Small intestine (tissue), 7 donors: ENCODE results near the gene EXOC3L4. TPM values are rescaled to one million over a fixed set of nuclear protein-coding genes. Genes with fewer than 3 reads are reported as not detected.

Experiments used
- DNase-seq, 2 donors: peaks; one replicate each; pipeline versions ENCODE4 v3.0.0 to v3.0.0-alpha.2; 2013
- FAIRE-seq: peaks from 2 replicates; lab custom pipeline; 2012; peaks lifted over from hg19 to GRCh38; lab: Jason Lieb, UNC
- H3K27ac ChIP-seq, 3 donors: one replicate each; pipeline ENCODE4 v1.5.1; 2013; ENCODE audit warnings: low read length in 2 of 3, mild to moderate bottlenecking in 2 of 3, control low read depth in 1 of 3, inconsistent platforms in 1 of 3, low read depth in 1 of 3, moderate library complexity in 1 of 3
- H3K27me3 ChIP-seq, 3 donors: one replicate each; pipeline ENCODE4 v1.6.1; 2013; ENCODE audit warnings: low read length in 3 of 3, inconsistent platforms in 1 of 3; ENCODE audit not compliant: control insufficient read depth in 3 of 3, insufficient read depth in 3 of 3
- H3K36me3 ChIP-seq, 3 donors: one replicate each; pipeline ENCODE4 v1.6.1; 2013; ENCODE audit warnings: low read length in 3 of 3, inconsistent platforms in 1 of 3, low read depth in 1 of 3, mild to moderate bottlenecking in 1 of 3, moderate library complexity in 1 of 3; ENCODE audit not compliant: control insufficient read depth in 3 of 3, insufficient read depth in 2 of 3
- H3K4me1 ChIP-seq, 3 donors: one replicate each; pipeline ENCODE4 v1.6.1; 2013; ENCODE audit warnings: low read length in 2 of 3, inconsistent platforms in 1 of 3, low read depth in 1 of 3, mild to moderate bottlenecking in 1 of 3, moderate library complexity in 1 of 3; ENCODE audit not compliant: control insufficient read depth in 3 of 3, insufficient read depth in 2 of 3
- H3K4me3 ChIP-seq, 3 donors: one replicate each; pipeline ENCODE4 v1.5.1; 2013; ENCODE audit warnings: low read length in 3 of 3, control low read depth in 1 of 3, inconsistent platforms in 1 of 3, low read depth in 1 of 3, mild to moderate bottlenecking in 1 of 3, moderate library complexity in 1 of 3
- H3K9me3 ChIP-seq, 2 donors: one replicate each; pipeline ENCODE4 v1.6.1; 2013; ENCODE audit warnings: low read depth in 1 of 2, low read length in 1 of 2; ENCODE audit not compliant: control insufficient read depth in 2 of 2, insufficient read depth in 1 of 2
- WGBS, 3 donors: extraction: QIAGEN DNeasy Blood & Tissue Kit; methylation state at CpG; one replicate each; pipeline ENCODE4 v1.1.7; 2013; 5-methylcytosine and 5-hydroxymethylcytosine counted together
- polyA plus RNA-seq, 4 donors: library from polyadenylated mRNA; stranded (reverse) in 3 of 4; unstranded in 1 of 4; fragments of 200-250 nt in 3 of 4; fragments of 120-200 nt in 1 of 4; gene quantifications; one replicate each; pipeline versions ENCODE4 v1.2.1 to v1.2.3, GENCODE V29; 2013
- donor health status: healthy with polysubstance abuse.
- donor health status: control.
- donor health status: control.
- donor health status: Bipolar disorder and iron deficiency.
- donor health status: healthy.

The EXOC3L4 gene
- polyA plus RNA-seq, 4 donors = 26.1 to 110 (median 60.4) TPM

DNA sequence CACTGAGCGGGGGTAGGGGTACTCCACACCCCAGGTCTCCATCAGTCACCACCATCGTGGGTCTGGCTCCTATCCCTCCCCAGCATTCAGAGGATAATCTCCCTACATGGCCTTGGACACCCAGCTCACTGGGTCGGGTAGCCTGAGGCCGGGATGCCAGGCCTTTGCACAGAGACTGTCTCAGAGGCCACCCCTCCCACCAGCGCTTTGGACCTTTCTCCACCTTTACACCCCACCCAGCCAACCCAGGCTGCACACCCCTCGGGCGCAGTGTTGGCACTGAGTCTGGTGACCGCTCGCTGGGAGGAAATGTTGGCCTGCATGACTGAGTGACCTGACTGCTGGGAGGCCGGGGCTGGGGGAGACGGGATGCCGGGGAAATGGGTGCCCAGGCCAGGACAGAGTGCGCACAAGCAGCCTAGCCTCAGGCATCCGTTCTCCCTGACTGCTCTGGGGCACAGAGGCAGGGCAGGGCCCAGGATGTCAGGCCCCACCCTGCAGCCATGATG is 21.1 kb upstream of the EXOC3L4 start:
- FAIRE-seq (no peak), DNase-seq (no peak)
- WGBS, 3 donors = 56 to 80% (median 75%) methylated on average over 14 of the region's 14 CpGs
- peaks cover 0 to 35% (median 0%) of the 10 kb centered on the region in 3 donors for H3K4me1 ChIP-seq
- peak overlapping the region in 1 of 3 donors; percentile 44 for H3K27ac ChIP-seq
- H3K4me3 ChIP-seq = no peak overlapping the region
- H3K36me3 ChIP-seq = no peaks in the 10 kb centered on the region
- H3K9me3 ChIP-seq = peaks cover 0 to 5% of the 10 kb centered on the region in 2 donors
- H3K27me3 ChIP-seq = no peaks in the 10 kb centered on the region

DNA sequence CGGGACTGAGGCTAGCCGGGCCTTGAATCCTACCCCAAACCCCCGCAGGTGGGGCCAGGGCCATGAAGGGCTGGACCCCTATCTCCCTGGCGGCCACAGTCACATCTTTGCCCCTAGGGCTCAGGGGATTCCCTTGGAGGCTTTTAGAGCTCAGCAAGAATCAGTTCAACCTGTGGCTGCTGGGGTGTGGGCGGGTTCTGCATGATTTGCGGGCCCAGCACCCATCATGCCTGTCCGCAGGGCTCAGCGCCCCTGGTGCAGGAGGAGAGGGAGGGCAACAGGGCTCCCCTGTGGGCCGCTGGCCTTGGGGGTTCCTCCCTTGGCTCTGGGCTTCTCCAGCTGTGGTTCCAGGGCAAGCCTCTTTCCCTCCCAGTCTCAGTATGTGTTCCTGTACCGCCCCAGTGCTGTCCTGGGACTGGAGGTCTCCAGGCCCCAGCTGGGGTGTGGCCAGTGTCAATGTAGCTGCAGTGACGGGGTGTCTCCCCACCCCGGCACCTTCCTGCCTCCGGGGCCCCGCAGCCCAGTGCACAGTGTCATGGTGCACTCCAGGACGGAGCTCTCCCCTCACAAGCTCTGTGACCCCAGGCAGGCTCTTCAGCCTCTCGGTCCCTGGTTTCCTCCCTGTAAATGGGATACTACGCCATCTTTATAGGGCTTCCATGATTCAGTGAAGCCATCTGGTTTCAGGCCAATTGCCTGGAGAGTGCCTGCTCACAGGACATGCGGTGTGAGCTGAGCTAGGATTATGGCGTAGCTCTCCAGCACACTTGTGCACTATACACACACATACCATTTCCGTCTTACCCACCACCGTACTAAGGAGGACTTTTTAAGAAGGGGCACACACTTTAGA is 20.4 kb upstream of the EXOC3L4 start:
- DNase-seq (peak in 1 of 2 donors; percentile 41), FAIRE-seq (no peak)
- peaks cover 0 to 33% (median 0%) of the 10 kb centered on the region in 3 donors for H3K4me1 ChIP-seq
- peaks cover 0 to 5% of the 10 kb centered on the region in 2 donors for H3K9me3 ChIP-seq
- WGBS, 3 donors = 73 to 80% (median 75%) methylated on average over 20 to 21 of the region's 21 CpGs
- H3K4me3 ChIP-seq = no peak overlapping the region
- H3K36me3 ChIP-seq = no peaks in the 10 kb centered on the region
- H3K27ac ChIP-seq = peak overlapping the region in 2 of 3 donors; percentile 7 to 44
- no peaks in the 10 kb centered on the region for H3K27me3 ChIP-seq

DNA sequence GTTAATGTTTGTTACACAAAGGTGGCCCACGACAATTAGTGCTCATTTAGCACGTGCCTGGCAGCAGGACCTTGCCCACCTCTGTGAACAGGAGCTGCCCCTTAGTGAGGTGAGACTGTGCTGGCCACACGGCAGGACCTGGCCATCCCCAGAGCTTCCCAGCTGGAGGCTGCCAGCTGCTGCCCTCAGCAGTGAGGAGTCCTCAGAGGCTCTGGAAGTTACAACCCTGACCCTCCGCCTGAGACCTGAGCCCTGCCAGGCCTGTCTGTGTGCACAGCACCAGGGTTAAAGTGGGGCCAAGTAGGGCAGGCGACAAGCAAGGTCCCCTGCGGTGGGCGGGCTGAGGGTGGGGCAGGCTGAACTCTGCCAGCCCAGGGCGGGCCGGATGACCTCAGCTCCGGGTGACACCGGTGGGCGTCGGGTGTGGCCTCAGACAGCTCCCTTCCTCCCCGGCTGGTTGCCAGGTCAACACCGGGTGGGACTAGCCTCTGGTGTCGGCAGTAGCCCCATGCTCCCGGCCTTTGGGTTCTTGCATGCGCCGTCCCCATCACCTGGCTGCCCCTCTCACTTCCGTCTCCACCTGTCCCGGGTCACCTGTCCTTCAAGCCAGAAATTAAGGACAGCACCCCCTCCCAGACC is 19.7 kb upstream of the EXOC3L4 start:
- DNase-seq = peak in 1 of 2 donors; percentile 71
- 12 to 21% (median 20%) methylated on average over 18 to 21 of the region's 21 CpGs for WGBS, 3 donors
- no peaks in the 10 kb centered on the region for H3K27me3 ChIP-seq
- peaks cover 0 to 5% of the 10 kb centered on the region in 2 donors for H3K9me3 ChIP-seq
- H3K36me3 ChIP-seq = no peaks in the 10 kb centered on the region
- no peak for FAIRE-seq
- H3K27ac ChIP-seq = peak overlapping the region in 1 of 3 donors; percentile 7
- H3K4me3 ChIP-seq = peak overlapping the region in 2 of 3 donors; percentile 29 to 46
- peaks cover 0 to 33% (median 0%) of the 10 kb centered on the region in 3 donors for H3K4me1 ChIP-seq

DNA sequence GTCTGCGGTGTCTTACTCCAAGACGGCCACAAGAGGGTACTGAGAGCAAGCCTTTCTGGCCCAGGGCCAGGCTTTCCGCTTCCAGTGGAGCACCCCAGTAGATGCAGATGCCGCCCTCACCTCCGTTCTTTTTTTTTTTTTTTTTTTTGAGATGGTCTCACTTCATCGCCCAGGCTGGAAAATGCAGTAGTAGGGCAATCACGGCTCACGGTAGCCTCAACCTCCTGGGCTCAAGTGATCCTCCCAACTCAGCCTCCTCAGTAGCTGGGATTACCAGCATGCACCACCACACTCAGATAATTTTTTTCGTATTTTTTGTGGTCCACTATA is 16.1 kb upstream of the EXOC3L4 start:
- DNase-seq = peak; percentile 87
- Histone ChIP-seq H3K36me3 (no peaks in the 10 kb centered on the region), H3K4me1 (peaks cover 0 to 15% (median 0%) of the 10 kb centered on the region in 3 donors), H3K27ac (no peak overlapping the region), H3K9me3 (peaks cover 0 to 5% of the 10 kb centered on the region in 2 donors), H3K27me3 (peaks cover 0 to 8% (median 2%) of the 10 kb centered on the region in 3 donors), H3K4me3 (no peak overlapping the region)
- no peak for FAIRE-seq
- WGBS, 3 donors = 4 to 12% (median 7%) methylated on average over 8 to 9 of the region's 9 CpGs

DNA sequence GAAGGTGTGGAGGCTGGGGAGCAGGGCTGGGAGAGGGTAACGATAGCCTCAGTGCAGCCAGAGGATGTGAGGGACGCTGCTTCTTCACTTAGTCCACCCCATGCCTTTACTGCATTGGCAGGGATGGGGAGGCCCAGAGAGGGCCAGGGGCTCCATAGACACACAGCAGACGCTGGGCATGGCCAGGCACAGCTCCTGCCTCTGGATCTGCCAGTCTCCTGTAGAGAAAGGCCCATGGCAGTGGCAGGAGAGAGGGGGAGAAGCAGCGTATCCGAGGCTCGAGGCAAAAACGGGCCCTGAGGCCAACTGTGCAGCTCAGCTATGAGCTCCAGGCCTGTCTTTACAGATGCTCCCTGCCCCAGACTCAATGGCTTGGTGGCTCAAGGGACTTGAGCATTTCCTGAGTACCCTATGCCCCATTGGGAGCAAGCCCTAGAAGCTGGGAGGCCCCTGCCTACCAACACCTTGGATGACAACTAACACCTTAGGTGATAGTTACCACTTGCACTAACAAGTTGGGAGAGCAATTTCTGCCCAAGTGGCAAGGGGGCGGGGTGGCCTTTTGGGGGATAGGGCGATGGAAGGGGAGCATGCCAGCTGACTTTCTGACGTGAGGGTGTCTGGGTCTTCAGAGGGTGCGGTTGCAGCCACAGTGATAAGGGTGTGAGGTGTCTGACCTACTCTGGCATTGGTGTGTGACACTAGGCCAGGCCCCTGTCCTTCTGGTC is 15.5 kb upstream of the EXOC3L4 start:
- no peak for FAIRE-seq
- DNase-seq = no peak
- Histone ChIP-seq H3K4me3 (no peak overlapping the region), H3K27ac (no peak overlapping the region), H3K4me1 (peaks cover 0 to 9% (median 0%) of the 10 kb centered on the region in 3 donors), H3K9me3 (peaks cover 0 to 5% of the 10 kb centered on the region in 2 donors), H3K36me3 (no peaks in the 10 kb centered on the region), H3K27me3 (peaks cover 2 to 13% (median 2%) of the 10 kb centered on the region in 3 donors)
- 73 to 82% (median 74%) methylated on average over 10 to 11 of the region's 11 CpGs for WGBS, 3 donors

DNA sequence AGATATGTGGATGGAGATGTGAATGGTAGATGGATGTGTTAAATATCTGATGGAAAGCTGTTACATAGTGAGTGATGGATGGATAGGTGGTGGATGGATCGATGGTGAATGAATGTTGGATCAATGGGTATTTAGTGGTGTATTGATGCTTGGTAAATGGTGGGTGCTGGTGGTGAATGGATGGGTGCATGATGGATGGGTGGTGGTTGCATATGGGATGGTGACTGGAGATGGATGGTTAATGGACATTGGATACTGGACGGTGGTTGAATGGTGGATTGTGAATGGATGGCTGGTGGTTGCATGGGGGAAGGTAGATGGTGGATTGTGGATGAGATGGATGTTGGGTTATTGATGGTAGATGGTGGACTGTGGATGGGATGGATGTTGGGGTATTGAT is 12.6 kb upstream of the EXOC3L4 start:
- peaks cover 3 to 31% (median 4%) of the 10 kb centered on the region in 3 donors for H3K27me3 ChIP-seq
- peaks cover 0 to 8% of the 10 kb centered on the region in 2 donors for H3K9me3 ChIP-seq
- H3K4me1 ChIP-seq = no peaks in the 10 kb centered on the region
- no peak for FAIRE-seq
- no peak for DNase-seq
- H3K4me3 ChIP-seq = no peak overlapping the region
- no peaks in the 10 kb centered on the region for H3K36me3 ChIP-seq
- WGBS, 3 donors = 93 to 100% (median 97%) methylated on average over 2 of the region's 2 CpGs
- no peak overlapping the region for H3K27ac ChIP-seq

DNA sequence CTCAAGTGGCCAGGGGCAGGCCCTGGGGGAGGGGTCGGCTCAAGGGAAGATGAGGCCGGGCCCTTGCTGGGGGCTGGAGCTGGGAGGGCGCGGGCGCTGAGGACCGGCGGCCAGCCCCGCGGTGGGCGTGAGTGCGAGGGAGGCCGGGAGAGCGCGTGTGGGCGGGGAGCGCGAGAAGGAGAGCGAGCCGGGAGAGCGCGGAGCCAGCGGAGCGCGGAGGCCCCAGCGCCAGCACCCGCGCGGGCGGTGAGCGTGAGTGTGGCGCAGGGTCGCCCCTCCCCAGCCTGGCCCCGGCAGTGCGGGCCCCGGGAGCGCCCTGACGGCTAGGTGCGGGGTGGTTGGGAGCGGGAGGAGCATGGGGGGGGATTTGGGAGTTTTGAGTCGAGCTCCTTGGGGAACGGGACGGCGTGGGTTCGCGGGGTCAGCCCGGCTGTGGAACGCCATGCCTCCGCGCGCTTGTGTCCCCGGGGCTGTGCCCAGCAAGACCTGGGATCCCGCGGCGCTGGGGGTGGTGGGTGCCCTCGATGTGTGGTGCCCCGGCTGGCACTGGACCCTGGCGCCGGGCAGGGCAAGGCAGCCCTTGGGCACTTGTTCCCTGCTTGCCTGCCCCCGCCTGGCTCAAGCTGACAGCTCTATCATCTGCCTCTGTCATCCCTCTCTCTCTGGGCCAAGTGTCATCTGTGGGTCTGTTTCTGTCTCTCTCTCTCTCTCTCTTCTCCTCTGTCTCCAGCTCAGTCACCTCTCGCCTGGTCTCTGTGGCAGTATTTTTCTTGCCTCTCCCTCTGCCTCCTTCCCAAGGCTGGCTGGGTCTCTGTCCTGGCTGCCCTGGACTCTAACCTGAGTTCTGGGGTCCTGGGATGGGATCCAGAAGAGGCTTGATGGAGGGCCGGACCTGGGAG is 10.3 kb upstream of the EXOC3L4 start, which contains the start of gene LBHD2:
Gene LBHD2 (plus strand): TSS at position 190 of the 899 bp plus-strand sequence. CDS start 1,803 bp downstream, outside the sequence.
- Histone ChIP-seq H3K9me3 (peaks cover 0 to 3% of the 10 kb centered on the region in 2 donors), H3K4me3 (no peak within 1 kb of the TSS), H3K27ac (no peak within 1 kb of the TSS), H3K4me1 (no peaks in the 10 kb centered on the region), H3K36me3 (no peaks in the 10 kb centered on the region), H3K27me3 (peaks cover 3 to 33% (median 4%) of the 10 kb centered on the region in 3 donors)
- 14 to 18% (median 16%) methylated on average over 37 to 61 of the region's 61 CpGs for WGBS, 3 donors
- FAIRE-seq (no peak), DNase-seq (peak in 1 of 2 donors; percentile 36)
